Transverse colon (tissue), 4 donors: ENCODE data around the gene PACC1. TPM values are rescaled to one million over a fixed set of nuclear protein-coding genes. Genes with fewer than 3 reads are reported as not detected.

Experiments used
- DNase-seq: peaks from one replicate; pipeline ENCODE4 v3.0.0-alpha.2; 2019
- H3K27ac ChIP-seq, 4 donors: fragments of 200-600 bp; sonication (generic); 2 replicates each; pipeline ENCODE4 v1.5.1; 2016 to 2018; ENCODE audit warnings: inconsistent platforms in 4 of 4
- H3K27me3 ChIP-seq: fragments of 200-600 bp; sonication (generic); 2 replicates; pipeline ENCODE4 v1.5.1; 2017; ENCODE audit warnings: inconsistent platforms
- H3K36me3 ChIP-seq, 4 donors: fragments of 200-600 bp; sonication (generic); 2 replicates each; pipeline ENCODE4 v1.5.1; 2017 to 2019; ENCODE audit warnings: inconsistent platforms in 4 of 4
- H3K4me1 ChIP-seq, 4 donors: fragments of 200-600 bp; sonication (generic); 2 replicates each; pipeline ENCODE4 v1.5.1; 2017 to 2020; ENCODE audit warnings: inconsistent platforms in 4 of 4
- H3K4me3 ChIP-seq, 4 donors: fragments of 200-600 bp; sonication (generic); 1 replicate in 1 of 4; 2 replicates in 3 of 4; pipeline versions ENCODE4 v1.5.1 to v1.6.1; 2017 to 2019; ENCODE audit warnings: inconsistent platforms in 4 of 4
- H3K9me3 ChIP-seq, 2 donors: fragments of 200-600 bp; sonication (generic); 2 replicates each; pipeline ENCODE4 v1.5.1; 2017 to 2019; ENCODE audit warnings: inconsistent platforms in 2 of 2
- EP300 ChIP-seq: sonication (generic); formaldehyde crosslinking; IDR thresholded peaks from one replicate; pipeline ENCODE4 v1.6.1; 2017; ENCODE audit warnings: antibody characterized with exemption, low read depth
- POLR2A ChIP-seq: fragments of 450-650 bp; IDR thresholded peaks from one replicate; pipeline ENCODE4 v1.6.1; 2016; ENCODE audit warnings: antibody characterized with exemption, mild to moderate bottlenecking, moderate library complexity
- POLR2AphosphoS5 ChIP-seq, 3 donors: sonication (generic); formaldehyde crosslinking; IDR thresholded peaks; one replicate each; pipeline ENCODE4 v1.6.1; 2016; ENCODE audit warnings: antibody characterized with exemption in 3 of 3
- WGBS, 2 donors: methylation state at CpG; one replicate each; pipeline ENCODE4 v1.1.5; 2018; ENCODE audit warnings: low coverage in 1 of 2; 5-methylcytosine and 5-hydroxymethylcytosine counted together
- in situ Hi-C, 4 donors: fragments of 200-750 bp; cut with MboI; loops; one replicate each; pipeline versions ENCODE4 v1.15.0 to v1.15.1; 2017; ENCODE audit warnings: low sequenced_read_pairs in 3 of 4, low pct_ligation_motif_present in 1 of 4, low pct_unique_long_range_greater_than_20kb in 1 of 4
- intact Hi-C: fragments of 100-400 bp; cut with DNase I; formaldehyde crosslinking; loops from one replicate; pipeline ENCODE4 v1.15.1; 2023; ENCODE audit warnings: low total_unique reads
- total RNA-seq, 4 donors: library from RNA; depleted of rRNA; stranded (reverse); fragments of >200 nt; gene quantifications; one replicate each; pipeline ENCODE4 v1.1.0, GENCODE V29; 2016
- TF ChIP-seq, protein P1 (sequence below), 5 experiments: fragments of 200-600 bp in 3 of 5; fragments of 450-650 bp in 2 of 5; sonication (generic) in 3 of 5; IDR thresholded peaks; 1 replicate in 2 of 5; 2 replicates in 3 of 5; pipeline ENCODE4 v1.5.1; 2016 to 2017; ENCODE audit warnings: antibody characterized with exemption in 5 of 5, inconsistent platforms in 3 of 5, mild to moderate bottlenecking in 2 of 5, moderate library complexity in 1 of 5

PACC1 gene
- total RNA-seq, 4 donors from 2014 or later: 2.6 to 4.6 (median 2.7) TPM; not detected in 1

- TF ChIP-seq POLR2A: no peak
- TF ChIP-seq, protein P1, sequence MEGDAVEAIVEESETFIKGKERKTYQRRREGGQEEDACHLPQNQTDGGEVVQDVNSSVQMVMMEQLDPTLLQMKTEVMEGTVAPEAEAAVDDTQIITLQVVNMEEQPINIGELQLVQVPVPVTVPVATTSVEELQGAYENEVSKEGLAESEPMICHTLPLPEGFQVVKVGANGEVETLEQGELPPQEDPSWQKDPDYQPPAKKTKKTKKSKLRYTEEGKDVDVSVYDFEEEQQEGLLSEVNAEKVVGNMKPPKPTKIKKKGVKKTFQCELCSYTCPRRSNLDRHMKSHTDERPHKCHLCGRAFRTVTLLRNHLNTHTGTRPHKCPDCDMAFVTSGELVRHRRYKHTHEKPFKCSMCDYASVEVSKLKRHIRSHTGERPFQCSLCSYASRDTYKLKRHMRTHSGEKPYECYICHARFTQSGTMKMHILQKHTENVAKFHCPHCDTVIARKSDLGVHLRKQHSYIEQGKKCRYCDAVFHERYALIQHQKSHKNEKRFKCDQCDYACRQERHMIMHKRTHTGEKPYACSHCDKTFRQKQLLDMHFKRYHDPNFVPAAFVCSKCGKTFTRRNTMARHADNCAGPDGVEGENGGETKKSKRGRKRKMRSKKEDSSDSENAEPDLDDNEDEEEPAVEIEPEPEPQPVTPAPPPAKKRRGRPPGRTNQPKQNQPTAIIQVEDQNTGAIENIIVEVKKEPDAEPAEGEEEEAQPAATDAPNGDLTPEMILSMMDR (IDR thresholded peaks at IDR 0.05): no peak
- TF ChIP-seq EP300: no peak
- no peak for TF ChIP-seq POLR2AphosphoS5 (IDR thresholded peaks at IDR 0.05)
- no peaks in the 10 kb centered on the region for H3K27me3 ChIP-seq
- no peak overlapping the region for H3K27ac ChIP-seq
- intact Hi-C loops: no loop called here
- H3K4me1 ChIP-seq: peaks cover 11 to 26% (median 17%) of the 10 kb centered on the region in 4 donors
- no peaks in the 10 kb centered on the region for H3K36me3 ChIP-seq
- in situ Hi-C loops: loop anchor here in 1 of 4 donors (25.0 kb wide), 1 partner anchor 743 kb away; the partner anchor contains the start of gene NEK2
- no peaks in the 10 kb centered on the region for H3K9me3 ChIP-seq
- no peak for DNase-seq
- 80 to 86% methylated on average over 1 to 2 of the region's 2 CpGs for WGBS, 2 donors
- H3K4me3 ChIP-seq: no peak overlapping the region
Measured at GRCh38 chr1:212430416-212430815, 15.7 kb upstream of the PACC1 start.

DNA sequence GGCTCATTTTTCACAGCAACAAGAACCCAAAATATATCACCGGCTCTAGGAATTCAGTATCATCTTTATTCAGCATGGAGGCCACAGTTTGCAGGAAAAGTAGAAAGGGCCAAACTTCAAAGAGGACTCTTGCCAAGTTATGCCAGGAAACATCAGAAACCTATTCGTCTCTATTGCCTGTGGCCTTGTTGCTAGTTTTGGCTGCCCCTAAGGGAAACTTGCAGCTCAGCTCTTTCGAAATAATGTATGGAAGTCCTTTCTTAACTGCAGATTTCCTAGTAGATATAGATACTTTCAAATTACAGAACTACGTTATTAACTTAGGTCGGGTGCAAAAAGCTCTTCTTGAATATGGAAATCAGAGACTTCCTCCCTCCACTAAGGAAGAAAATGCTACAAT, 13.8 kb upstream of the PACC1 start:
- peaks cover 6 to 17% (median 10%) of the 10 kb centered on the region in 4 donors for H3K4me1 ChIP-seq
- no peaks in the 10 kb centered on the region for H3K36me3 ChIP-seq
- in situ Hi-C loops: loop anchor here in 1 of 4 donors (25.0 kb wide), 1 partner anchor 741 kb away; the partner anchor contains the start of gene NEK2
- H3K27ac ChIP-seq: no peak overlapping the region
- intact Hi-C loops: no loop called here
- peaks cover under 1% of the 10 kb centered on the region for H3K27me3 ChIP-seq
- no peaks in the 10 kb centered on the region for H3K9me3 ChIP-seq
- no peak overlapping the region for H3K4me3 ChIP-seq
- no peak for TF ChIP-seq POLR2A
- TF ChIP-seq POLR2AphosphoS5 (IDR thresholded peaks at IDR 0.05): no peak
- TF ChIP-seq, protein P1 (IDR thresholded peaks at IDR 0.05): no peak
- no peak for TF ChIP-seq EP300
- 75 to 80% methylated on average over 5 of the region's 5 CpGs for WGBS, 2 donors
- no peak for DNase-seq

DNA sequence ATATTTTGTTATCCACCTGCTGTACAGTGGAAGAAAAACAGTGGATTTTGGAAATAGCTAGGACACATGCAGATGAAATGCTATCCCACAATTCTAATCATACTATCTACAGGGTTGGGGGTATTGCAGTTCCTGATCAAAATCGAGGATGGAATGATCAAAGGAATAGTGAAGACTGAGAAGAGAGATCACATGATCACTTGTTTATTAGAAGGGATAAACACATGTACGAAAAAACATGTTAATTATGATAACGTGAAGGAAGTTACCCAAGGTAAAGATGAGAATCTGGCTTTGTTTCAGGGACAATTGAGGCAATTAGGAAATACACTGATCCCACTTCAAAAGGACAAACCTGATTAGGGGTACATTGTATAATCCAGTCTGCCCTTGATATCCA, 9.2 kb upstream of the PACC1 start:
- in situ Hi-C loops (no loop called here), intact Hi-C loops (no loop called here)
- Histone ChIP-seq H3K36me3 (no peaks in the 10 kb centered on the region), H3K27me3 (peaks cover 3% of the 10 kb centered on the region), H3K27ac (no peak overlapping the region), H3K9me3 (no peaks in the 10 kb centered on the region), H3K4me3 (no peak overlapping the region), H3K4me1 (no peaks in the 10 kb centered on the region)
- WGBS, 2 donors: 58 to 65% methylated on average over 3 of the region's 3 CpGs
- TF ChIP-seq EP300 (no peak), POLR2AphosphoS5 (IDR thresholded peaks at IDR 0.05) (no peak), POLR2A (no peak)
- TF ChIP-seq, protein P1 (IDR thresholded peaks at IDR 0.05): no peak
- no peak for DNase-seq

DNA sequence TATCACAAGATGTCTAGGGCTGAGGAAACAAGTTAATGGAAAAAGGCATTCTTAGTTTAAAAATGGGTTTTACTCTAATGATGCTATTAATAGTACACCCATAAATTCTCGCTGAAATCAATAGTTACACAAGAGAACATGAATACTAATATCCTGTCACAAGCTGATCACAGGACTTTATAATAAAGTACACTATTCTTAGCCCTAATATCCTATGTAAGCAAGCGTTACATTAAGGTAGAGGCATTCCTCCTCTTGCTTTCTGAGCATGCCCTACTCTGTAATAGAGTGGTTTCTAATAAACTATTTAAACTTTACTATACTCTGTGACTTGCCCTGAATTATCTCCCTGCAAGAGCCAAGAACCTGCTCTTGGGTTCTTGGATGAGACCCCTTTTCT, 6.5 kb upstream of the PACC1 start:
- no peaks in the 10 kb centered on the region for H3K36me3 ChIP-seq
- intact Hi-C loops (no loop called here), in situ Hi-C loops (no loop called here)
- no peaks in the 10 kb centered on the region for H3K4me1 ChIP-seq
- no peak overlapping the region for H3K27ac ChIP-seq
- WGBS, 2 donors: 78 to 90% methylated on average over 1 to 2 of the region's 2 CpGs
- no peak overlapping the region for H3K4me3 ChIP-seq
- DNase-seq: no peak
- no peak for TF ChIP-seq POLR2A
- no peak for TF ChIP-seq POLR2AphosphoS5 (IDR thresholded peaks at IDR 0.05)
- no peak for TF ChIP-seq EP300
- TF ChIP-seq, protein P1 (IDR thresholded peaks at IDR 0.05): no peak
- H3K9me3 ChIP-seq: no peaks in the 10 kb centered on the region
- H3K27me3 ChIP-seq: peaks cover 3% of the 10 kb centered on the region
